GM12891 (cell line): Measurements from ENCODE around the gene PITPNM1.
"Not testable (repeated sequence)": the region's sequence is repeated elsewhere in the genome, so short reads cannot be mapped to it uniquely, and the experiment has no call there.

ENCODE experiments used
- DNase-seq: peaks from one replicate; pipeline ENCODE4 v3.0.0; 2011; ENCODE audit warnings: low spot score; ENCODE audit not compliant: insufficient read length
- FAIRE-seq: peaks from 2 replicates; lab custom pipeline; 2011; peaks lifted over from hg19 to GRCh38; lab: Jason Lieb, UNC
- PAX5 ChIP-seq: IDR thresholded peaks from 2 replicates; pipeline ENCODE4 v1.6.1; 2011; ENCODE audit warnings: low read length, moderate library complexity, mild to moderate bottlenecking; ENCODE audit not compliant: insufficient read depth, severe bottlenecking
- POLR2A ChIP-seq: IDR thresholded peaks from 2 replicates; pipeline ENCODE4 v1.6.1; 2011; ENCODE audit warnings: low read depth, low read length, control low read depth
- POLR2AphosphoS5 ChIP-seq: IDR thresholded peaks from 2 replicates; pipeline ENCODE4 v1.6.1; 2011; ENCODE audit warnings: low read depth, low read length, control low read depth
- POU2F2 ChIP-seq: IDR thresholded peaks from 2 replicates; pipeline ENCODE4 v1.6.1; 2011; ENCODE audit warnings: low read depth, mild to moderate bottlenecking, control low read depth, low read length, moderate library complexity
- SPI1 ChIP-seq: IDR thresholded peaks from 2 replicates; pipeline ENCODE4 v1.6.1; 2011; ENCODE audit warnings: low read depth, low read length, control low read depth
- TAF1 ChIP-seq: IDR thresholded peaks from 2 replicates; pipeline ENCODE4 v1.6.1; 2011; ENCODE audit warnings: low read depth, low read length, control low read depth

The PITPNM1 gene

DNA sequence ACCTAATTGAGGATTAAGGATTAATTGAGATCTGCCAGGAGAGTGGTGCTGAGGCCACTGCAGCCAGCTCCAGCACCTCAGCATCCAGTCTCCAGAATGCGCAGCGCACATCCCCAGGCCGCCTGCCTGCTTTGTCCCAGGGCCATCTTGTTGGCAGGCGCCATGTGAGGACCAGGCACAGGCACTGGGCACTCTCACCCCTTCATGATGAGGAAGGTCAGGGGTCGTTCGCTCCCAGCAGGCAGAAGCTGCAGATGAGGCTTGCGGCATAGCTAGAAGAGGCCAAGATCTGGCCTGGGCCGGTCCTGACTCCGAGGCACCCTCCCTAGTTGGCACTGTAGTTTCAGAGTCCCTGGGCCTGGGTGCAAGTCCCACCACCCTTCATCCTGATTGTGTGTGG is 11.6 kb upstream of the PITPNM1 start:
- no peak for TF ChIP-seq POU2F2
- no peak for FAIRE-seq

DNA sequence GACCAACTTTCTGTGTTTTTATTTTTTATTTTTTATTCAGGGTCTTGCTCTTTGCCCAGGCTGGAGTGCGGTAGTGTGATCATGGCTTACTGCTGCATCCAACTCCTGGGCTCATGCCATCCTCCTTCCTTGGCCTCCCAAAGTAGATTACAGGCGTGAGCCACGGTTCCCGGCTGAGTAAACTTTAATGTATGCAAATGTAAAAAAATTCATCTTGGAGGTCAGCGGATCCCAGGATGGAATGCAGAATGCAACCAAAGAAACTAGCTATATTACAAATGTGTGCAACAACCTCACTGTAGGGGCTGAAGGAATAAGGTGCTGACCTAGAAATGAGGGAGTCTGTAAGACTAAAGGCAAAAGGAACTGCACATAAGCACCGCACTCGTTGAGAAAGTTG is 9.0 kb upstream of the PITPNM1 start:
- DNase-seq (no peak), FAIRE-seq (no peak)
- TF ChIP-seq POU2F2: no peak
- no peak for TF ChIP-seq POLR2AphosphoS5
- TF ChIP-seq SPI1: no peak
- no peak for TF ChIP-seq TAF1
- no peak for TF ChIP-seq PAX5
- TF ChIP-seq POLR2A: no peak

More for the DNA sequence above, 11.6 kb upstream of the PITPNM1 start:
- no peak for DNase-seq

DNA sequence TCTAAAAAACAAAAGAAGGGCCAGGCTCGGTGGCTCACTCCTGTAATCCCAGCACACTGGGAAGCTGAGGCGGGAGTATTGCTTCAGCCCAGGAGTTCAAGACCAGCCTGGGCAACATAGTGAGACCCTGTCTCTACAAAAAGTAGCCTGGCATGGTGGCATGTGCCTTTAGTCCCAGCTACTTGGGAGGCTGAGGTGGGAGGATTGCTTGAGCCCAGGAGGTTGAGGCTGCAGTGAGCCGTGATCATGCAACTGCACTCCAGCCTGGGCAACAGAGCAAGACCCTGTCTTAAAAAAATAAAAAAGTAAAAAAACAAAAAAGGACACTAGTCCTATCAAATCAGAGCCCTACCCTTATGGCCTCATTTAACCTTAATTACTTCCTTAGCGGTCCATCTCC is 6.4 kb upstream of the PITPNM1 start:
- FAIRE-seq: not testable (repeated sequence)

DNA sequence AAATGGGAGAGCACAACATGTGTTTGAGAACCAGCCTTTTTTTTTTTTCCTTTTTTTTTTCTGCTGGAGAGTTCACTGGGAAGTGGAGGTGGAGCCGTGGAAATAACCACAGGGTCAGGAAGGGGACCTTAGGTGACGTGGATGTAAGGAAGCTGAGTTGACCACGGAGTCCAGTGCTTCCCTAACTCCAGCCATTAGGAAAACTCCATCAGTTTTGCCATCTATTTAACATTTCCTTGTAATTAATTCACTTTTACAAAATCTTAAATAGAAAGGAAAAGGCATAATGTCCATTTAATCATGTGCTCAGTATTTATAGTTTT is 4.8 kb upstream of the PITPNM1 start:
- TF ChIP-seq POLR2A: no peak
- no peak for TF ChIP-seq TAF1
- no peak for TF ChIP-seq POU2F2
- TF ChIP-seq POLR2AphosphoS5: no peak
- no peak for TF ChIP-seq SPI1
- no peak for TF ChIP-seq PAX5
- DNase-seq: no peak
- FAIRE-seq: no peak

More for the DNA sequence above, 6.4 kb upstream of the PITPNM1 start:
- DNase-seq: not testable (repeated sequence)

DNA sequence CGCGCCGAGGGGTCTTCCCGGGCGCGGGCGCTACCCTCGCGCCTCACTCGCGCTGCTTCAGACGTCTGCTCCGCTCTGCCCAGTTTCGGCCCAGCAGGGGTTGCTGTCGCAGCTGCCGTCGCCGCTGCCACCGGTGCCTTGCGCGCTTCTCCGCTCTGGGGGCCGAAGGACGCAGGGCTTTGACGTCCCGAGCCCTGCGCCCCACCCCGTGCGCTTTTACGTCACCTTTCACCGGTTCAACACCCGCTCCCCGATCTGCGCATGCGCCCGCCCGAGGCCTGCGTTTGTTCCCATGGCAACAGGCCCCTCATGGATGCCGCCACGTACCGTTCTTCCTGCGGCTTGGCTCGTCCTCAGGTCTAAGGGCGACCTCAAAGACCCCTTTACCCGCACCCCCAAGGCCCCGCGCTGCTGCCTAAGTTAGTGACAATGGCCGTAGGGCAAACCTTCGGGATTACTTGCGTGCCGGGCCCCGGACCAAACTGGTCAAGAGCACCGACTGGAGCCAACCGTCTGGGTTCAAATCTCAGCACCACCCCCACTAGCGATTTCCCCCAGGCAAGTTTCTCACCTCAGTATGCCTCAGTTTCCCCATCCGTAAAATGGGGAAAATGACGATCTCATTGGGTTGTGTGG is 3.4 kb upstream of the PITPNM1 start:
- DNase-seq: peak; percentile 97
- peak; percentile 30; the same call in 1 of the 2 replicates for TF ChIP-seq POLR2AphosphoS5
- TF ChIP-seq PAX5: no peak
- FAIRE-seq: peak; percentile 99

DNA sequence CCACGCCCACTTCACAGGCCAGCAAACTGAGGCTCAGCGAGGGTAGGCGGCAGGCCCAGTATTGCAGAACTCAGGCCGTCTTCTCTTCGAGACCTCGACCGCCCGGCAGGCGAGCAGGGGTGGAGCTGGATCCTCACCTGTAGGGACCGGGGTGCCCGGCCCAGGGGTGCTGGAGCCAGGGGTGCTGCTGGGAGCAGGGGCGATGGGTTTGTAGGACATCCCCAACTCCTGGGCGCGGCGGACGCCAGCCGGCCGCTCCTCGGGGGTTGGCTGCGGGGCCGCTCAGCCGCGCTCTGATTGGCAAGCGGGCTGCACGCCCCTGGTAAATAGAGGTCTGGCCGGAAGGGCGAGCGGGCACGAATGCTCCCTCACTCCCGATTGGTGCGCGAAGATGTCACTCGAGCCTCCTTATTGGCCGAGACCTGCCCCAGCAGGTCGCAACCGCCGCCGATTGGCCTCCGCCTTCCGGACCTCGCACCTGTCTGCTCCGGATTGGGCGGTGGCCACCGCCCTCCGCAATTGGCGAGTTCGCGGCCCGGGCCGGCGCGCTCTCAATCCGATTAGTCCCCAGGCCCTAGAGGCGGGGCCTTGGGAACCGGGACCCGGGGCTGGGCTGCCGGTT is 2.8 kb upstream of the PITPNM1 start, which contains the start of gene CDK2AP2:
TSS of gene CDK2AP2 (minus strand) at position 299 of the 622 bp plus-strand sequence. CDS start at position 219, 80 bp downstream.
- no peak for FAIRE-seq
- TF ChIP-seq PAX5 (no peak), POLR2AphosphoS5 (no peak), POLR2A (peak; percentile 44; the same call in 1 of the 2 replicates)
- DNase-seq: peak; percentile 98

DNA sequence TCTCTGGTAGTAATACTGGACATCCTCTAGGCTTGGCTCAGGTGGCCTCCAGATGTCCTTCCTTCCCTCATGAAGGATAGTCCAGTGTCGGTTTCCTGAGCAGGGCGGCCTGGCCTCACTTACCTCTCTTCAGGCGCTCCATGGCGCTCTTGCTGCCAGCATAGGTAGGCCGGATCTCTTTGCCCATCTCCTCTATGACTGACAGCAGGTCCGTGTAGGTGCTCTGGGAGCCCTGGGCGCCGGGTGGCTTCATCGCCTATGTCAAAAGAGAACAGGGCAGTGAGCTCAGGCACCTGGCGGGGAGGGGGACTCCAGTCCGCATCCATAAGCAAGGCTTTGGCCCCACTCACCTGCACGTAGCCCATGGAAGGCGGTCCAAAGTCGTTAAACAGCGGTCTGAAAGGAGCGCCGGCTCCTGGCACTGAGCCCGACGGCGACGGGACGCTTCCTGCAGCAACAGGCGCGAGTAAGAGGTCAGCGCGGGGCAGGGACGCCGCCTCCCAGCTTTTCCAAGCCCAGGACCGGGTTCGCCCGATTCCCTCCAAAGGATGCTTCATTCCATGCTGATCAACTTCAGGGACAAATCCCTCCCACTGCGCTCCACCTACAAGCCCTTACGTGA is 2.2 kb upstream of the PITPNM1 start:
- no peak for DNase-seq
- TF ChIP-seq POU2F2 (no peak), POLR2A (no peak), SPI1 (no peak)
- no peak for FAIRE-seq

DNA sequence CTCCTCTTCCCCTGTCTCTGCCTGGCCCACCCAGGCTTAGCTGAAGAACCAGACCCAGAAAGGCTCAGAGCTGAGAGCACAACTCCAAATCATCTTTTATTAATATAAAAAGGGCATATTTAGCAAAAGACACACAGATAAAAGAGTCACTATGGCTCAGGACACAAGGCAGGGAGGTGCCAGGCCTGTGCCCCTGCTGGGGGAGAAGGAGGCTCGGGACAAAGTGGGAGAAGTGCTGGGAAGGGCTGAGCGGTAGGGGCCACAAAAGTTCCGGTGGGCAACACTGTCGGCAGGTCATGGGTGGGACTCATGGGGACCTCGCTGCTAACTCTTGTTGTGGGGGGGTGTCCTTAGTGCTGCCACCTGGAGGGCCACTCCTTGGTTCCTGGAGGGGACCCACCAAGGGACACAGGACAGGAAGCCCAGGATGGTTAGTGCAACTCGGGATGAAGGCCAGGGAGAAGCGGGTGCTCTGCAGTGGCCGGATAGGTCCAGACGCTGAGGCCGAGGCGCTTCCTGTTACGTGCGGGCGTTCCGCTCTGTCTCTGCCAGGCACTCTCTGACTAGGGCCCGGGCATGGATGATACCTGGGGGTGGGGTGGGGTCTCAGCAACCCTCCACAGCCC is 1.4 kb upstream of the PITPNM1 start:
- no peak for DNase-seq
- TF ChIP-seq POLR2AphosphoS5 (no peak), POU2F2 (no peak), PAX5 (no peak), POLR2A (no peak), SPI1 (no peak), TAF1 (no peak)
- no peak for FAIRE-seq

DNA sequence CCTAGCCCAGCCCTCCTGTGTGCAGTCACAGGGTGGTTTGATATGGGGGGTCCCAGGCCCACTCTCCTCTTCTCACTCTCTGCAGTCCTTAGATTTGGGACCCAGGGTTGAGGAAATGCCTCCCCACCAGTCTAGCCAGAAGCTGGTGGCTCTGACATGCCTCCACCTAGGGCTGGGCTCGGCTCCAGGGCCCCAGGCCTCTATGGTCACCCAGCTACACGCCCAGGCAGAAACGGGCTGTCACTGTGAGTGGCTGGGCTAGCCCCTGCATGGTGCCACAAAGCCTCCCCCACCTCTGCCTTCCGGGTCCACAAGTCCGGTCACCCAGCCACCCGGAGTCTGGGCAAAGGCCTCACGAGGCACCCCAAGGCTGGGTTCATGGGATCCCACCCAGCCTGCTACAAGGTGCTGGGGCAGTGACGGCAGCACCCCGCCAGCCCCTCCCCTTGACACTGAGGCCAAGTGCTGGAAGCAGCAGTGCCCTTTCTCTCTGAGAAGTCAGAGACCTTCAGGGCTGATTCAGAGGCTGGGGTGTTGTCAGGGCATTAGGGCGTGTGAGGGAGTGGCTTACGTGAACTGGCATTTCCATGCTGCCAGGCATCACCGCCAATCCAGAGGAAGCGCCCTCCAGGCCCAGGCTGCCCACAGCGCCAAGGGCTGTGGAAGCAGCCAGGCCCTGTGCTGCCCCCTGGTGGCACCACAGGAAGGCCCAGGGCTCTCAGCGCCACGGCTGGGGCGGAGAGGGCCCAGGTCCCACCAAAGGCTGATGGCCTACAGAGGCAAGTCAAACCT is 638 bp upstream of the PITPNM1 start:
- peak; percentile 86 for DNase-seq
- peak; percentile 95 for FAIRE-seq
- no peak for TF ChIP-seq TAF1
- peak; percentile 38 for TF ChIP-seq SPI1
